Retinal pigment epithelial cell (primary cell): ENCODE results near the gene FTCD.

Source experiments
- DNase-seq: peaks from one replicate; pipeline ENCODE4 v3.0.0-alpha.2; 2010; ENCODE audit warnings: low read depth
- H3K4me3 ChIP-seq: 2 replicates; pipeline ENCODE4 v1.5.1; 2011; ENCODE audit warnings: mild to moderate bottlenecking, low read length, control low read depth, moderate library complexity
- TF ChIP-seq, protein P1 (sequence below): conservative IDR thresholded peaks from 2 replicates; pipeline ENCODE4 v1.5.1; 2011; ENCODE audit warnings: low read depth, low read length, control low read depth, inconsistent platforms

Gene FTCD

GRCh38 chr21:46130831-46131587 lies 24.4 kb downstream of the FTCD start:
- H3K4me3 ChIP-seq, result no peak overlapping the region
- TF ChIP-seq, protein P1, sequence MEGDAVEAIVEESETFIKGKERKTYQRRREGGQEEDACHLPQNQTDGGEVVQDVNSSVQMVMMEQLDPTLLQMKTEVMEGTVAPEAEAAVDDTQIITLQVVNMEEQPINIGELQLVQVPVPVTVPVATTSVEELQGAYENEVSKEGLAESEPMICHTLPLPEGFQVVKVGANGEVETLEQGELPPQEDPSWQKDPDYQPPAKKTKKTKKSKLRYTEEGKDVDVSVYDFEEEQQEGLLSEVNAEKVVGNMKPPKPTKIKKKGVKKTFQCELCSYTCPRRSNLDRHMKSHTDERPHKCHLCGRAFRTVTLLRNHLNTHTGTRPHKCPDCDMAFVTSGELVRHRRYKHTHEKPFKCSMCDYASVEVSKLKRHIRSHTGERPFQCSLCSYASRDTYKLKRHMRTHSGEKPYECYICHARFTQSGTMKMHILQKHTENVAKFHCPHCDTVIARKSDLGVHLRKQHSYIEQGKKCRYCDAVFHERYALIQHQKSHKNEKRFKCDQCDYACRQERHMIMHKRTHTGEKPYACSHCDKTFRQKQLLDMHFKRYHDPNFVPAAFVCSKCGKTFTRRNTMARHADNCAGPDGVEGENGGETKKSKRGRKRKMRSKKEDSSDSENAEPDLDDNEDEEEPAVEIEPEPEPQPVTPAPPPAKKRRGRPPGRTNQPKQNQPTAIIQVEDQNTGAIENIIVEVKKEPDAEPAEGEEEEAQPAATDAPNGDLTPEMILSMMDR, result no peak
- DNase-seq, result no peak

DNA sequence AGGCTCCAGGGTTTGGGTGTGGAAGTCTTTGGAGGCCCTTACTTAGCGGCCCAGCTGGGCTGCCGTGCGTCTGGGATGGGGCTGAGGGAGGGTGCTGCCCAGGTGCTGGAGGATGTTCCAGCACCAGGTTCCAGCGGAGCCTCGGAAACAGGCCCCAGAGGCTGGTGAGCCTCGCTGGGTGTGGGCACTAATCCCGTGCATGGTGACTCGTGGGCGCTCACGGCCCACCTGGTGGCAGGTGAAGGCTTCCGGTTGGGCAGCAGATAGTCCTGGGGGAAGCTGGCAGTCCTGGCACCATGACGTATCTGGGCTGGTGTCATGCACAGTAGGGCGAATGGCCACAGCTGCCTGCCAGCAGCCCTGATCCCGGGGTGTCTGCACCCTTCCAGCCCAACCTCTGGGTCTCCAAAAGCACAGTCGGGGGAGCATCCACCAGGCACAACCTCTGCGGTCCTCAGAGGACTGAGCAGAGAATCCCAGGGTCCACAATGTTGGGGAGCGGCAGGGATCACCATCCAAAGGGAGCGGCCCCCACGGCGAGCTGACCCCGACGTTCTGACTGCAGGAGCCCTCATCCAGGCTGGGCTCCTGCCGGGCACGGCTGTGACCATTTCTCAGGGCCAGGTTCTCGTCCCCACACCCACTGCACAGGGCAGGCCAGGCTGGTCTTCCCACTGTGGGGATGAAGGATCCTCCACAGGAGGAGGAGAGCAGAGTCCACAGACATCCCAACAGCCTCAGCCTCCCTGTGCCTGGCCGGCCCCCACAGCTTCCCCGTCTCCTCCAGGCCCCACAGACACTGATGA lies 25.3 kb downstream of the FTCD start:
- no peak for DNase-seq
- TF ChIP-seq, protein P1, result no peak
- no peak overlapping the region for H3K4me3 ChIP-seq

DNA sequence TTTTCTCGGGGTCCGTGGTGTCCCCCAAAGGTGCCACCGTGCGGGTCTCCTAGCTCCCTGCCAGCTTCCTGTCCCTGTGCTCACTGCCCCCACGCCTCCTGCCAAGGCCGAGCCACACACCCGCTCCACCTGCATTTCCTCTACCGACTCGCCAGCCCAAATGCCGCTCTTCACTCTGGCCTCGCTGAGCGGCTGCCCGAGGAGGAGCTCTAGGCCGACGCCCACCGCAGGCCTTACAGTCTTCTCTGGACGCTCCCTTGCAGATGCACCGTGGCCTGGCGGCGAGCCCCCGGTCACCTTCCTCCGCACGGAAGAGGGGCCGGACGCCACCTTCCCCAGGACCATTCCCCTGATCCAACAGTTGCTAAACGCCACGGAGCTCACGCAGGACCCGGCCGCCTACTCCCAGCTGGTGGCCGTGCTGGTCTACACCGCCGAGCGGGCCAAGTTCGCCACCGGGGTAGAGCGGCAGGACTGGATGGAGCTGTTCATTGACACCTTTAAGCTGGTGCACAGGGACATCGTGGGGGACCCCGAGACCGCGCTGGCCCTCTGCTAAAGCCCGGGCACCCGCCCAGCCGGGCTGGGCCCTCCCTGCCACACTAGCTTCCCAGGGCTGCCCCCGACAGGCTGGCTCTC lies 26.3 kb downstream of the FTCD start:
- TF ChIP-seq, protein P1, result no peak
- H3K4me3 ChIP-seq, result no peak overlapping the region
- DNase-seq, result no peak

- DNase-seq, result no peak
- TF ChIP-seq, protein P1, result no peak
- no peak overlapping the region for H3K4me3 ChIP-seq
Measured at GRCh38 chr21:46128106-46128932, 27.1 kb downstream of the FTCD start.

DNA sequence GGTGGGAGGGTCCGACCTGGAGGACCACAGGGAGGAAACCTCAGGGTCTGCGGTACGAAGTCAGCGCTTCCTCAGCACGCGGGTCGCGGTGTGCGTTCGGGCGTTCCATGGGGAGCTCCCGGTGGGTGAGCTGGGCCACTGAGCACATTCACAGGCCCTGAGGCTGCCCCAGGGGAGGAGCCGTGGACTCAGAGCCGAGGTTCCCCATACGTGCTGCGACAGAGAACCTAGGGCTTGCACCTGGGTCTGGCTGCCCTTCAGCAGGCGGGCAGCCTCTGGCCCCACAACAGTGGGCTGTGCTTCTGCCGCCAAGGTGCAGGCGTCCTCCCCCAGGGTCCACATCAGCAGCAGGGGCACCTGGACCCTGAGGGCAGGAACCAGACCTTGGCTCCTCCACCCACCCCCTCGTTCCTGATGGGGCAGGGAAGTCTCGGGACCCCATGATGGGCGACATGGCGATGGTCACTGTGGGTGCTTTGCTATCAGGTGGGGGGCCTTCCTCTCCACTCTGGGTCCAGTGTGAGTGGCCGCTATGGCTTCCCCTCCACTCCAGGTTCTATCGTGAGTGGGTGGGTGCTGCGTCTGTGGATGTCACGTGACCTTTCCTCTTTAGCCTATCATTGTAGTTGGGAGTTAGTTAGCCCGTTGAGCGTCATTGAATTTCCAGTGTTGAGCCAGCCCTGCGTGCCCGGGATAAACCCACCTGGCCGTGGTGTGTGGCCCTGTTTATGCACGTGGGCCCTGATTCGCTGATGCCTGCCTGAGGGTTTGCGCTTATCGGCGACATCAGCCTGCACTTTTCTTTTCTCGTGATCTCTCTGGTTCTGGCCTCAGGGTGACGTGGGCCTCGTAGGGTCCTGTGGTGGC lies 27.9 kb downstream of the FTCD start:
- DNase-seq, result no peak
- TF ChIP-seq, protein P1, result no peak
- no peak overlapping the region for H3K4me3 ChIP-seq
